K562 (cell line): ENCODE measurements around the gene DCST1. TPM values are rescaled to one million over a fixed set of nuclear protein-coding genes. Genes with fewer than 3 reads are reported as not detected.

Experiments used
- BCLAF1 ChIP-seq, 2 experiments: fragments of 450-650 bp in 1 of 2; IDR thresholded peaks; 2 replicates each; pipeline ENCODE4 v1.6.1; 2011 to 2017; ENCODE audit warnings: low read depth in 2 of 2, antibody characterized with exemption in 1 of 2, borderline replicate concordance in 1 of 2, low read length in 1 of 2, mild to moderate bottlenecking in 1 of 2, mixed read lengths in 1 of 2; ENCODE audit not compliant: control insufficient read depth in 1 of 2
- BCOR ChIP-seq: fragments of 450-650 bp; IDR thresholded peaks from 2 replicates; pipeline ENCODE4 v1.6.1; 2016
- HDAC8 ChIP-seq: fragments of 450-650 bp; IDR thresholded peaks from 2 replicates; pipeline ENCODE4 v1.6.1; 2016; ENCODE audit warnings: mild to moderate bottlenecking, missing genetic modification characterization, moderate library complexity, missing compliant biosample characterization
- KLF13 ChIP-seq: fragments of 450-650 bp; IDR thresholded peaks from 2 replicates; pipeline ENCODE4 v1.6.1; 2016; ENCODE audit warnings: missing genetic modification characterization, low read depth, mild to moderate bottlenecking, missing compliant biosample characterization, moderate library complexity, borderline replicate concordance
- MBD2 ChIP-seq: sonication (generic); IDR thresholded peaks from 2 replicates; pipeline ENCODE4 v1.6.1; 2016; ENCODE audit warnings: low read depth, borderline replicate concordance
- MYBL2 ChIP-seq, 2 experiments: fragments of 450-650 bp in 1 of 2; sonication (generic) in 1 of 2; formaldehyde crosslinking in 1 of 2; IDR thresholded peaks; 2 replicates each; pipeline versions ENCODE4 v1.6.1 to v1.8.1; 2017 to 2022; ENCODE audit warnings: borderline replicate concordance in 1 of 2, inconsistent platforms in 1 of 2, low read depth in 1 of 2, mild to moderate bottlenecking in 1 of 2, missing genetic modification reagents in 1 of 2, moderate library complexity in 1 of 2
- PATZ1 ChIP-seq: fragments of 250-450 bp; sonication (Bioruptor Pico); IDR thresholded peaks from 2 replicates; pipeline ENCODE4 v1.5.0; 2020; ENCODE audit warnings: mild to moderate bottlenecking, borderline replicate concordance
- PBX2 ChIP-seq, 2 experiments: IDR thresholded peaks in 1 of 2; conservative IDR thresholded peaks in 1 of 2; 2 replicates each; pipeline ENCODE4 v1.6.1; 2016; ENCODE audit warnings: low read depth in 2 of 2, mild to moderate bottlenecking in 1 of 2, missing compliant biosample characterization in 1 of 2, missing genetic modification characterization in 1 of 2, moderate library complexity in 1 of 2
- PCBP2 ChIP-seq: fragments of 200-400 bp; formaldehyde crosslinking; IDR thresholded peaks from 2 replicates; pipeline ENCODE4 v1.6.1; 2018; ENCODE audit warnings: low read length, low read depth, mild to moderate bottlenecking, moderate library complexity; ENCODE audit not compliant: poor library complexity, severe bottlenecking
- POLR2B ChIP-seq: fragments of 450-650 bp; IDR thresholded peaks from 2 replicates; pipeline ENCODE4 v1.6.1; 2018; ENCODE audit warnings: low read depth; ENCODE audit not compliant: partially characterized antibody
- TCF7L2 ChIP-seq: fragments of 150-350 bp; IDR thresholded peaks from 2 replicates; pipeline ENCODE4 v1.6.1; 2016; ENCODE audit warnings: low read depth, mild to moderate bottlenecking, low read length, moderate library complexity
- TOE1 ChIP-seq, 2 experiments: fragments of 450-650 bp in 1 of 2; sonication (generic) in 1 of 2; formaldehyde crosslinking in 1 of 2; IDR thresholded peaks; 2 replicates each; pipeline versions ENCODE4 v1.7.1 to v1.8.0; 2016 to 2022; ENCODE audit warnings: borderline replicate concordance in 2 of 2, mild to moderate bottlenecking in 2 of 2, antibody characterized with exemption in 1 of 2, inconsistent platforms in 1 of 2, low read depth in 1 of 2, missing genetic modification reagents in 1 of 2, moderate library complexity in 1 of 2
- polyA plus RNA-seq, 8 experiments: library from polyadenylated mRNA; depleted of rRNA in 4 of 8; stranded (reverse) in 5 of 8; unstranded in 3 of 8; fragments of >200 nt; fragmentation: Nextera tagmentation in 2 of 8; fragmentation: Illumina TruSeq in 1 of 8; extraction: Ambion mirVana in 2 of 8; extraction: Trizol in 1 of 8; gene quantifications; 2 replicates each; pipeline versions ENCODE4 v1.2.1 to v1.2.3, GENCODE V29; 2011 to 2014; ENCODE audit warnings: inconsistent platforms in 1 of 8, missing spikeins in 1 of 8
- total RNA-seq, 7 experiments: library from RNA; depleted of rRNA in 6 of 7; stranded (reverse); fragments of >200 nt in 6 of 7; fragmentation: Illumina TruSeq in 2 of 7; extraction: Trizol in 2 of 7; gene quantifications; 2 replicates each; pipeline versions ENCODE4 v1.2.1 to v1.2.3, GENCODE V29; 2011 to 2021; ENCODE audit warnings: low replicate concordance in 1 of 7

The DCST1 gene
- total and polyA plus RNA-seq, 9 of the 15 experiments (the other 6 are each of a cell fraction or from before 2014, with no cell fraction given) = not detected

- TF ChIP-seq PATZ1 (no peak), HDAC8 (tag) (no peak), BCOR (no peak), TOE1 (IDR thresholded peaks at IDR 0.05; ENCODE audit: borderline replicate concordance) (no peak; the same call in 1 of the 2 replicates), TOE1 (CRISPR knock-in tag; IDR thresholded peaks at IDR 0.05; ENCODE audit: borderline replicate concordance, low read depth) (no peak), TCF7L2 (no peak), MBD2 (no peak), PBX2 (CRISPR knock-in tag; IDR thresholded peaks at IDR 0.05; ENCODE audit: low read depth) (no peak), PBX2 (tag; conservative IDR thresholded peaks at IDR 0.05; ENCODE audit: low read depth) (no peak), PCBP2 (no peak), MYBL2 (IDR thresholded peaks at IDR 0.05; ENCODE audit: low read depth) (no peak), MYBL2 (CRISPR knock-in tag; IDR thresholded peaks at IDR 0.05; ENCODE audit: borderline replicate concordance) (no peak), KLF13 (tag) (0 out of 2 replicates have a peak, but pooled peaks have one; percentile 23), POLR2B (peak; percentile 58), BCLAF1 (IDR thresholded peaks at IDR 0.05; ENCODE audit: borderline replicate concordance in 1 of 2, control insufficient read depth in 1 of 2, low read depth in 2 of 2, low read length in 1 of 2) (0 out of 4 replicates have a peak, but pooled peaks of 1 of the 2 experiments have one; percentile 36)
Observed at GRCh38 chr1:154999571-155000410, 33.8 kb upstream of the DCST1 start (continued).
